Endometrium (tissue), 2 donors: ENCODE data around the gene GPRC5D.

Experiments
- FAIRE-seq: peaks from 2 replicates; lab custom pipeline; 2012; peaks lifted over from hg19 to GRCh38; lab: Jason Lieb, UNC
- donor health status: control.
- donor health status: control.

Gene GPRC5D

GRCh38 chr12:12979731-12980259, 27.8 kb upstream of the GPRC5D start:
- peak; percentile 35 for FAIRE-seq

DNA sequence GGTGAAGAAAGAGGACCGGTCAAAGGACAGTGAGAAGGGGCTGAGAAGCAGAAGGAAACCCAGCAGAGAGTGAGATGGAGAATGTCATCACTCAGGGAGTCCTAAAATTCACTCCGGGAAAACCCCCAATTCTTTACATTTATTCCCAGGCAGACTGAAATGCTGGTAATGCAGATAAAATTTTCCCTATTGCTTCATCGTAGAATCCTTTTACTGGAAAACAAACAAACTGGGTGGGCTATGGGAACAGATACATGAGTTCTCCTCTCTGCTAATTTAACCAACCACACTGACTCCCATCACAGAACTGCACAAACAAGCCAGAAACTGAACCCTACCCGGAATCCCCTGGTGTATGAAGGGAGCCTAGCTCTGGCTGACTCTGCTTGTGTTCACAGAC, 27.2 kb upstream of the GPRC5D start:
- no peak for FAIRE-seq

GRCh38 chr12:12977231-12977630, 25.3 kb upstream of the GPRC5D start:
- FAIRE-seq, result no peak

- FAIRE-seq, result no peak
Measured at GRCh38 chr12:12976366-12976765, 24.4 kb upstream of the GPRC5D start.

DNA sequence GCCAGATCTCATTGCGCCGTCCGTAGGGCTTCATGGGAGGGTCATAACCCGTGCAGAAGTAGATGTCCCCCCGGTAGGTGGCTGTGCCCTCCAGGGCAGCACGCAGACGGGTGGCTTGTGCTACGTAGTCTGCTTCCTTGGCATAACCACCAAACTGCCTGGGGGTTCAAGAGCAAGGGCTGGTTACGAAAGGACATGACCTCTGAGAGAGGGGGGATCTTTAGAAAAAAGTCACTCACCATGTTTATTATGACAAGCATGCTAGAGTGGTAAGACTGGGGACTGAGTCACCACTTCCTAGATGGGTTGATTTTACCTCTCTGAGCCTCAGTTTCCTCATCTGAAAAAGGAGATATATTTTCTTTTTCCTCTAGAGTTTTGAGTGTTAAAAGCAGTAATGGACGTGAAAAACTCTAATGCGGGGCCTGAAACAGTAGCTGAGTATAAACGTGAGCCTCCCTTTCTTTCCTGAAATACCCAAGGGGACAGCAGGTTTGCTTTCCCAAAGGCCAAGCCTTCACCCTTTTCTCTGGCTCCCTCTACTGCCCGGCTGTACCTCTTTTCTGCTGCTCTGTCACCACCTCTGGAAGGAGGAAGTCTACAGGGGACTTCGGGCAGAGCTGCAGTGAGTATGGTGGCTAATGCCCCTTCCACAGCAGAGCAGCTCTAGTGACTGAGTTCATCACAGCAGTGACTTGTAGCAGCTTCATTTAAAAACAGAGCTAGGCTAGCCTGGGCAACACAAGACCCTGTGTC, 23.5 kb upstream of the GPRC5D start:
- FAIRE-seq, result no peak

DNA sequence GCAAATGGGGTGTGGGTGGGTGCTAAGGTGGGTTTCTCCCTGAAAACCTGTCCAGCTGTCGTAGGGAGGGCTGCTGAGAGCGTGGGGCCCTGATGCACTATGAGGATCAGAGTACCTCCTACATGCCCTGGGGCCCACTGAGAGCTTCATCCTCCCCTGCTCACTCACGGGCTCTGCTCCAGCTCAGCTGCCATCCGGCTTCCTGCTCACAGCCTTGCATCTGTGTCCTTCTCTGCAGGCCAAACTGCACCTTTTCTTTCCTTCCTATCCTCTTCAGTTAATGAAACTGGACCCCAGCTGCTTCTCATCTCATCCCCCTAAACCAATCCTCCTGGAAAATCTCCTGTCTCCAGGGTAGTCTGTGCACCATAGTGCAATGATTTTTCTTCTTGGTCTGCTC, 22.2 kb upstream of the GPRC5D start:
- no peak for FAIRE-seq

- no peak for FAIRE-seq
Measured at GRCh38 chr12:12973019-12973418, 21.0 kb upstream of the GPRC5D start.

GRCh38 chr12:12965836-12966235, 13.9 kb upstream of the GPRC5D start:
- no peak for FAIRE-seq

GRCh38 chr12:12964255-12964654, 12.3 kb upstream of the GPRC5D start:
- no peak for FAIRE-seq

- FAIRE-seq, result no peak
Measured at GRCh38 chr12:12960639-12961209, 8.8 kb upstream of the GPRC5D start.

- no peak for FAIRE-seq
Measured at GRCh38 chr12:12958886-12959285, 6.9 kb upstream of the GPRC5D start.

- no peak for FAIRE-seq
Measured at GRCh38 chr12:12954878-12955625, 3.1 kb upstream of the GPRC5D start.

- no peak for FAIRE-seq
Measured at GRCh38 chr12:12954356-12954755, 2.4 kb upstream of the GPRC5D start.

DNA sequence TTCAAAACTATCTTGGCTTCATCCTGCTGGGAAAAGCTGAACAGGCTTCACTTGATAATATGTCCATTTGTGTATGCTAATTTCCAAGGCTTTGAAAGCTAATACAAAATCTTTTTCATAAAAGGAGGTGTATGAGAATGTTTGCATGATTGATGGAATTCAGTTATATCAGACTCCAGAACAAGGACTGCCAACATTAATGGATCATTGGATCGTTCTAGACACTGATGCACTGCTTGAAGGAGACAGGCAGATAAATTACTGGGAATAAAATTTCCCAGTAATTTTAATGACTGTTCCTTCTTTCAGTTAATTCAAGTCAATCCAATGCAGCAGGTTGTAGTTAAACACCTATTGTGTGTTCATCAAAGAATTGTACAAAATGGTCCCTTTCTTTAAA, 466 bp downstream of the GPRC5D start:
- no peak for FAIRE-seq

GRCh38 chr12:12947902-12948301, 4.1 kb downstream of the GPRC5D start:
- no peak for FAIRE-seq

DNA sequence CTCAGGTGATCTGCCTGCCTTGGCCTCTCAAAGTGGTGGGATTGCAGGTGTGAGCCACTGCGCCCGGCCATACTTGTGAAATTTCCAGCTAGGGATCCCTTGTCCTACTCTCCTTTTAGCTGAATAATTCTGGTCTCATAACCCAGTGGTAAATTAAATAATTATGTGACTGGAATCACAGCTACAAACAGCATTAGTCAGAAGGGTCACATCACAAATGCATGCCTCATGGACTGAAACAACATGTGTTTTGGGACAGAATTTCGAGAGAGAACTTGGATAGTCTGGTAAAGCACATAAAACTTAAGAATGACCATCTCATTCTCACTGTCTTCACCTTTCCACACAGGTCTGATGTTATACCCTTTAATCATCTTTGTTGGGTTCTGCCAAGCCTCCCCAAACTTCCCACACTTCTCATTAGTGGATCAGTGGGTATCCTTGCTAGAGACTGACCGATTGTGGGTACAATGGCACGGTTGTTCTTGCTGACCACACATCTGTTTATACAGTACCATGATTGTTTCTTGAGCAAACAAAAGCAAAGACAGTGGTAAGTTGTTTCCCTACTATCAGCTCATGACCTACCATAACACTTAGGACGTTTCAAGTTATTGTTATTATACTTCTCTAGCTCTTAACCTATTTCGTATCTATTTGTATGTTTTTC, 5.1 kb downstream of the GPRC5D start:
- FAIRE-seq, result no peak

DNA sequence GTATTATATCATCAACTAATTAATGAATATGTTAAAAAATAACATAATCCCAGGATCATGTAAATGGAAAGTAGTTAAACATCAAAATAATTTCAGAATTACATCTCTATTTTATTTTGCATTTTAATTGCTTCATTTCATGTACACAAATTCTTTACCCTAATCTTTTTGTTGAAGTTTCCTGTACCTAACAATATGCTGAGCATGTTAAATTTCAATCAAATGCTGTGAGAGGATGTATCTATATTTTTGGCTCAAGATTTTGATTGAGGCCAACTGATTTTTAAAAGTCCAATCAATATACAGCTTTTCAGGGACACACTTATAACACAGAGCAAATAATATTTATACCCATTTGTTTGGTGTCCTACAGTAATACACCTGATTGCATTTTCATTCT, 6.4 kb downstream of the GPRC5D start:
- FAIRE-seq, result no peak

DNA sequence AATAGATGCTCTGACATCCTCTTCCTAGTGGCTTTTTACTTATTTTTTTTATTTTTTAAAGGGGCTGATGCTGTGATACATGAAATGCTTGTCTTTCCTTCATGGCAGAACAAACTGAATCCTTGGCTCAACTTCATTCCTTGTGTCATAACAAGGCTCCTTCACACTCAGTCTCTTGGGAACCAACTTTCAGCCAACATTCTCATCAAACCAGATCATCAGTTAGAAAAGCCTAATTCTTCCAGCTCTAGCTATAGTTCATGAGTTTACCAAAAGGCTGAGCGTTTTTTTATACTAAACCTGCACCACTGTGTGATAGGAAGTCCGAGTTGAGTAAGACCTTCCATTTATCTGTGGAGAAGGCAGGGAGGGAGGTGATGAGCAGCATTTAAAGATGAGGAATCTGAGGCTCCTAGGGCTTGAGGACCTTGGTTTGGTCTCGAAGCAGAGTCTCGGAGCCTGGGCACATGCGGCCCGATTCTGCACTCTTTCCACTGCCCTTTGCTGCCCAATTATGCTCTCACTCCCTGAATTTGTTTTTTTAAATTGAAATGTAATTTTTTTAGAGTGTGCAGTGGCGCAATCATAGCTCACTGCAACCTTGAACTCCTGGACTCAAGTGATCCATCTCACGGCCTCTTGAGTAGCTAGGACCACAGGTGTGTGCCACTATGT, 8.2 kb downstream of the GPRC5D start:
- FAIRE-seq, result no peak

- FAIRE-seq, result no peak
Measured at GRCh38 chr12:12941450-12942350, 10.3 kb downstream of the GPRC5D start.

- FAIRE-seq, result no peak
Measured at GRCh38 chr12:12939888-12940287, 12.1 kb downstream of the GPRC5D start.

GRCh38 chr12:12938541-12938940, 13.4 kb downstream of the GPRC5D start:
- FAIRE-seq, result no peak
